GM12878 (cell line): ENCODE results near the gene EXD3. TPM values are rescaled to one million over a fixed set of nuclear protein-coding genes. Genes with fewer than 3 reads are reported as not detected.

Experiments used
- ATAC-seq: fragments of 200-7000 bp; cut with Tn5 transposase; 3 replicates; pipeline ENCODE4 v1.9.1; 2020; ENCODE audit warnings: mild to moderate bottlenecking, moderate library complexity
- BruUV-seq: library from RNA; stranded (reverse); fragments of 400-500 nt; replicated peaks from 2 replicates; lab custom pipeline; 2021; lab: Mats Ljungman, UMichigan
- CTCF ChIA-PET: fragments of 300-600 bp; sonication (Branson Sonifier 250); formaldehyde crosslinking; extraction: SDS; loops from one replicate; lab custom pipeline; 2021; ENCODE audit warnings: inconsistent platforms; lab: Yijun Ruan, JAX
- POLR2A ChIA-PET: fragments of 350-600 bp; formaldehyde crosslinking; extraction: SDS; loops from one replicate; lab custom pipeline; 2021; ENCODE audit warnings: inconsistent platforms; lab: Charles Lee
- RAD21 ChIA-PET: fragments of 300-600 bp; sonication (Branson Sonifier 250); formaldehyde crosslinking; loops from one replicate; lab custom pipeline; 2023; ENCODE audit warnings: antibody characterized with exemption; ENCODE audit not compliant: unreplicated experiment; lab: Charles Lee
- SMC1A ChIA-PET: fragments of 300-600 bp; sonication (Branson Sonifier 250); formaldehyde crosslinking; loops from one replicate; lab custom pipeline; 2023; ENCODE audit not compliant: unreplicated experiment, uncharacterized antibody; lab: Charles Lee
- DNase-seq: peaks from one replicate; pipeline ENCODE4 v3.0.0-alpha.2; 2011; ENCODE audit warnings: low read depth, low spot score
- FAIRE-seq: peaks from 3 replicates; lab custom pipeline; 2011; peaks lifted over from hg19 to GRCh38; lab: Jason Lieb, UNC
- H2AFZ ChIP-seq: 2 replicates; pipeline ENCODE4 v1.6.0; 2011; ENCODE audit warnings: low read depth, low read length, control low read depth; ENCODE audit not compliant: control insufficient read depth
- H3K27ac ChIP-seq: 2 replicates; pipeline ENCODE4 v1.5.1; 2011; ENCODE audit warnings: control low read depth; ENCODE audit not compliant: control insufficient read depth, insufficient read depth
- H3K27me3 ChIP-seq, 2 experiments: replicated peaks in 1 of 2; 2 replicates each; pipeline versions ENCODE4 v1.6.0 to v1.6.1; 2011; ENCODE audit warnings: low read length in 1 of 2; ENCODE audit not compliant: control insufficient read depth in 2 of 2, insufficient read depth in 2 of 2
- H3K36me3 ChIP-seq, 2 experiments: 2 replicates each; pipeline ENCODE4 v1.5.1; 2011; ENCODE audit warnings: low read length in 1 of 2; ENCODE audit not compliant: control insufficient read depth in 2 of 2, insufficient read depth in 2 of 2
- H3K4me1 ChIP-seq: 2 replicates; pipeline ENCODE4 v1.6.1; 2011; ENCODE audit warnings: mild to moderate bottlenecking, low read length, moderate library complexity, mixed read lengths; ENCODE audit not compliant: control insufficient read depth, insufficient read depth
- H3K4me2 ChIP-seq: 2 replicates; pipeline ENCODE4 v1.6.0; 2011; ENCODE audit warnings: control low read depth; ENCODE audit not compliant: control insufficient read depth, insufficient read depth
- H3K4me3 ChIP-seq: fragments of 200-600 bp; sonication (generic); 2 replicates; pipeline ENCODE4 v1.5.1; 2016
- H3K79me2 ChIP-seq: 2 replicates; pipeline ENCODE4 v1.6.0; 2011; ENCODE audit warnings: low read length; ENCODE audit not compliant: control insufficient read depth, insufficient read depth
- H3K9ac ChIP-seq: 2 replicates; pipeline ENCODE4 v1.8.0; 2011; ENCODE audit warnings: low read length, control low read depth, mixed read lengths; ENCODE audit not compliant: control insufficient read depth, insufficient read depth
- H3K9me3 ChIP-seq: replicated peaks from 3 replicates; pipeline ENCODE4 v1.5.1; 2011; ENCODE audit warnings: mild to moderate bottlenecking, low read length; ENCODE audit not compliant: control insufficient read depth, insufficient read depth
- H4K20me1 ChIP-seq: 2 replicates; pipeline ENCODE4 v1.6.0; 2011; ENCODE audit not compliant: control insufficient read depth, insufficient read depth
- ATF3 ChIP-seq: IDR thresholded peaks from 2 replicates; pipeline ENCODE4 v1.6.1; 2011; ENCODE audit warnings: low read depth, mild to moderate bottlenecking, low read length, moderate library complexity, borderline replicate concordance; ENCODE audit errors: extremely low read depth
- HCFC1 ChIP-seq: fragments of 150-350 bp; IDR thresholded peaks from 2 replicates; pipeline ENCODE4 v1.6.1; 2014; ENCODE audit warnings: low read length
- IRF3 ChIP-seq: fragments of 450-650 bp; IDR thresholded peaks from 2 replicates; pipeline ENCODE4 v1.6.1; 2014; ENCODE audit warnings: mild to moderate bottlenecking
- MAX ChIP-seq: IDR thresholded peaks from 2 replicates; pipeline ENCODE4 v1.6.1; 2012; ENCODE audit warnings: low read depth, low read length, improper control_type of control experiment
- MEF2A ChIP-seq: IDR thresholded peaks from 2 replicates; pipeline ENCODE4 v1.6.1; 2011; ENCODE audit warnings: low read depth, mild to moderate bottlenecking, low read length, moderate library complexity; ENCODE audit not compliant: insufficient read depth
- MEF2B ChIP-seq: fragments of 450-650 bp; IDR thresholded peaks from 2 replicates; pipeline ENCODE4 v1.6.1; 2018; ENCODE audit warnings: mild to moderate bottlenecking, moderate library complexity; ENCODE audit not compliant: partially characterized antibody, poor library complexity, severe bottlenecking
- MYB ChIP-seq: fragments of 150-350 bp; IDR thresholded peaks from 2 replicates; pipeline ENCODE4 v1.6.1; 2014; ENCODE audit warnings: mild to moderate bottlenecking, low read depth, low read length, borderline replicate concordance
- PBX3 ChIP-seq: IDR thresholded peaks from 2 replicates; pipeline ENCODE4 v1.6.1; 2011; ENCODE audit warnings: mild to moderate bottlenecking, low read depth, low read length, moderate library complexity; ENCODE audit not compliant: insufficient replicate concordance
- RAD51 ChIP-seq: fragments of 450-650 bp; IDR thresholded peaks from 2 replicates; pipeline ENCODE4 v1.6.1; 2016; ENCODE audit warnings: moderate library complexity, mild to moderate bottlenecking, inconsistent platforms
- RUNX3 ChIP-seq: IDR thresholded peaks from 2 replicates; pipeline ENCODE4 v1.6.1; 2012; ENCODE audit warnings: low read length, inconsistent platforms
- USF1 ChIP-seq: IDR thresholded peaks from 2 replicates; pipeline ENCODE4 v1.6.1; 2011; ENCODE audit warnings: borderline replicate concordance, low read depth, mild to moderate bottlenecking, moderate library complexity, mixed read lengths, low read length; ENCODE audit not compliant: insufficient read depth; ENCODE audit errors: extremely low read length
- USF2 ChIP-seq: IDR thresholded peaks from 2 replicates; pipeline ENCODE4 v1.6.1; 2011; ENCODE audit warnings: low read depth, low read length, improper control_type of control experiment, borderline replicate concordance
- YY1 ChIP-seq: IDR thresholded peaks from 2 replicates; pipeline ENCODE4 v1.6.1; 2011; ENCODE audit warnings: low read depth, mild to moderate bottlenecking, low read length
- WGBS: methylation state at CpG from one replicate; pipeline ENCODE4 v1.1.6; 2016; ENCODE audit warnings: low lambda C conversion rate; ENCODE audit not compliant: insufficient replicate concordance, insufficient coverage; ENCODE audit errors: missing lambda C conversion rate; 5-methylcytosine and 5-hydroxymethylcytosine counted together
- in situ Hi-C: fragments of 300-500 bp; cut with MboI; formaldehyde crosslinking; loops from 9 replicates; pipeline ENCODE4 v1.14.3; 2018; ENCODE audit warnings: mixed read lengths
- intact Hi-C: fragments of 100-400 bp; cut with micrococcal nuclease; formaldehyde crosslinking; loops from one replicate; pipeline ENCODE4 v1.14.2; 2022; ENCODE audit not compliant: unreplicated experiment
- polyA plus RNA-seq, 11 experiments: library from polyadenylated mRNA; depleted of rRNA in 4 of 11; unstranded in 6 of 11; stranded (reverse) in 5 of 11; fragments of >200 nt; fragmentation: Nextera tagmentation in 4 of 11; fragmentation: Illumina TruSeq in 1 of 11; extraction: Ambion mirVana in 4 of 11; extraction: Trizol in 1 of 11; gene quantifications; 1 replicate in 1 of 11; 2 replicates in 10 of 11; pipeline versions ENCODE4 v1.2.1 to v1.2.3, GENCODE V29; 2011 to 2016; ENCODE audit warnings: inconsistent platforms in 2 of 11, missing spikeins in 2 of 11, low read depth in 1 of 11
- total RNA-seq, 4 experiments: library from RNA; depleted of rRNA in 3 of 4; stranded (reverse); fragments of >200 nt in 3 of 4; fragmentation: Illumina TruSeq in 1 of 4; extraction: Trizol in 1 of 4; gene quantifications; 2 replicates each; pipeline versions ENCODE4 v1.2.1 to v1.2.3, GENCODE V29; 2013 to 2021

Gene EXD3
- total and polyA plus RNA-seq, 10 of the 15 experiments (the other 5 are each of a cell fraction or from before 2014, with no cell fraction given), result 0.21 to 7.1 (median 3.6) TPM

GRCh38 chr9:137269231-137269772 lies 153.7 kb downstream of the EXD3 start:
- Histone ChIP-seq H3K4me1 (peaks cover 22% of the 10 kb centered on the region), H3K79me2 (0 out of 2 replicates have a peak, but pooled peaks cover 2% of the 10 kb centered on the region), H3K9me3 (no peaks in the 10 kb centered on the region), H3K27me3 (no peaks in the 10 kb centered on the region), H3K9ac (peak overlapping the region; percentile 28; the same call in 1 of the 2 replicates), H3K27ac (peak overlapping the region; percentile 47), H3K4me3 (peak overlapping the region; percentile 46; the same call in 1 of the 2 replicates), H3K36me3 (peaks cover 6 to 16% of the 10 kb centered on the region in 2 experiments; a peak in 3 of 4 replicates), H4K20me1 (no peaks in the 10 kb centered on the region), H2AFZ (no peak overlapping the region), H3K4me2 (peak overlapping the region; percentile 68)
- BruUV-seq, result no TSS peak
- 8% methylated on average over 17 of the region's 17 CpGs for WGBS
- SMC1A ChIA-PET, result no interaction called here
- RAD21 ChIA-PET, result interaction anchor here (0.7 to 1.9 kb wide), 2 partner anchors 8 to 28 kb away, joined by 3 to 5 read pairs; partner anchors contain the start of genes TOR4A and TUBB4B
- peak; percentile 34 for DNase-seq
- peak; percentile 64 for ATAC-seq
- CTCF ChIA-PET, result interaction anchor here (1.1 to 2.6 kb wide), 2 partner anchors 32 to 33 kb away, joined by 4 to 11 read pairs; no protein-coding TSS in a partner anchor
- in situ Hi-C loops, result no loop called here
- intact Hi-C loops, result no loop called here
- POLR2A ChIA-PET, result interaction anchor here (0.6 to 1.0 kb wide), 3 partner anchors 27 to 88 kb away, joined by 3 read pairs; partner anchors contain the start of gene TPRN
- FAIRE-seq, result peak; percentile 91
- TF ChIP-seq USF2 (peak; percentile 32), ATF3 (peak; percentile 12; the same call in 1 of the 2 replicates), MEF2A (peak; percentile 66; the same call in 1 of the 2 replicates), HCFC1 (no peak), MEF2B (peak; percentile 60), MYB (no peak), RAD51 (peak; percentile 88), PBX3 (no peak), MAX (peak; percentile 69; the same call in 1 of the 2 replicates), IRF3 (no peak), USF1 (peak; percentile 52), RUNX3 (0 out of 2 replicates have a peak, but pooled peaks have one; percentile 3), YY1 (0 out of 2 replicates have a peak, but pooled peaks have one; percentile 20)
